A549 (cell line): Measurements from ENCODE around the gene EPHA1. TPM values are rescaled to one million over a fixed set of nuclear protein-coding genes. Genes with fewer than 3 reads are reported as not detected.

Experiments used
- ATAC-seq, 2 experiments: fragments of 200-7000 bp in 1 of 2; fragments of >200 bp in 1 of 2; cut with Nextera tagmentation in 1 of 2; cut with Tn5 transposase in 1 of 2; 3 replicates each; pipeline versions ENCODE4 v1.8.0 to v1.9.1; 2018 to 2020; ENCODE audit warnings: mild to moderate bottlenecking in 1 of 2, moderate library complexity in 1 of 2
- CTCF ChIA-PET: fragments of 300-600 bp; sonication (Branson Sonifier 250); formaldehyde crosslinking; extraction: SDS; loops from one replicate; lab custom pipeline; 2021; ENCODE audit warnings: antibody characterized with exemption, inconsistent platforms; lab: Yijun Ruan, JAX
- POLR2A ChIA-PET: fragments of 350-600 bp; formaldehyde crosslinking; extraction: SDS; loops from one replicate; lab custom pipeline; 2021; ENCODE audit warnings: antibody characterized with exemption, inconsistent platforms; lab: Yijun Ruan, JAX
- DNase-seq, 2 experiments: peaks; one replicate each; pipeline versions ENCODE4 v3.0.0 to v3.0.0-alpha.2; 2011 to 2016; ENCODE audit warnings: low read depth in 1 of 2, low spot score in 1 of 2
- FAIRE-seq: peaks from 2 replicates; lab custom pipeline; 2011; peaks lifted over from hg19 to GRCh38; lab: Jason Lieb, UNC
- H3K27ac ChIP-seq, 2 experiments: fragments of >200 bp; sonication (Bioruptor Twin); formaldehyde crosslinking; 3 replicates each; pipeline ENCODE4 v1.5.1; 2016 to 2017
- H3K4me1 ChIP-seq: fragments of >200 bp; sonication (Bioruptor Twin); formaldehyde crosslinking; 3 replicates; pipeline ENCODE4 v1.6.1; 2016
- H3K4me2 ChIP-seq: fragments of >200 bp; sonication (Bioruptor Twin); formaldehyde crosslinking; 3 replicates; pipeline ENCODE4 v1.6.1; 2016
- H3K4me3 ChIP-seq: fragments of >200 bp; sonication (Bioruptor Twin); formaldehyde crosslinking; 3 replicates; pipeline ENCODE4 v1.5.1; 2016
- H3K9me3 ChIP-seq: fragments of >200 bp; sonication (Bioruptor Twin); formaldehyde crosslinking; 3 replicates; pipeline ENCODE4 v1.6.1; 2016
- BHLHE40 ChIP-seq: IDR thresholded peaks from 2 replicates; pipeline ENCODE4 v1.6.1; 2012; ENCODE audit warnings: low read depth, low read length, inconsistent platforms
- CEBPB ChIP-seq, 2 experiments: fragments of >200 bp in 1 of 2; sonication (Bioruptor Twin) in 1 of 2; formaldehyde crosslinking in 1 of 2; IDR thresholded peaks; 2 replicates each; pipeline ENCODE4 v1.6.1; 2012 to 2016
- CHD4 ChIP-seq: fragments of 200-600 bp; sonication (generic); IDR thresholded peaks from 2 replicates; pipeline ENCODE4 v1.6.1; 2016; ENCODE audit warnings: antibody characterized with exemption, mild to moderate bottlenecking, borderline replicate concordance
- CTCF ChIP-seq: fragments of >200 bp; sonication (Bioruptor Twin); formaldehyde crosslinking; IDR thresholded peaks from 3 replicates; pipeline ENCODE4 v1.5.1; 2016
- EHMT2 ChIP-seq: fragments of 200-600 bp; sonication (generic); IDR thresholded peaks from 2 replicates; pipeline ENCODE4 v1.6.1; 2016; ENCODE audit warnings: antibody characterized with exemption, low read depth, mild to moderate bottlenecking, moderate library complexity
- ELK1 ChIP-seq: fragments of 150-350 bp; IDR thresholded peaks from 2 replicates; pipeline ENCODE4 v1.6.1; 2014; ENCODE audit warnings: low read depth, mild to moderate bottlenecking, low read length
- HDAC2 ChIP-seq: fragments of 200-600 bp; sonication (generic); IDR thresholded peaks from 2 replicates; pipeline ENCODE4 v1.6.1; 2016
- HEYL ChIP-seq: fragments of 250-450 bp; sonication (Bioruptor Pico); IDR thresholded peaks from 2 replicates; pipeline ENCODE4 v1.8.0; 2021; ENCODE audit warnings: mild to moderate bottlenecking, moderate library complexity
- HMGXB4 ChIP-seq: fragments of 250-450 bp; sonication (Bioruptor Pico); IDR thresholded peaks from 2 replicates; pipeline ENCODE4 v1.5.0; 2021; ENCODE audit warnings: mild to moderate bottlenecking, moderate library complexity, borderline replicate concordance
- JUNB ChIP-seq: fragments of >200 bp; sonication (Bioruptor Twin); formaldehyde crosslinking; IDR thresholded peaks from 2 replicates; pipeline ENCODE4 v1.6.1; 2016
- MAFK ChIP-seq: fragments of 450-650 bp; IDR thresholded peaks from 2 replicates; pipeline ENCODE4 v1.6.1; 2014; ENCODE audit not compliant: partially characterized antibody
- MAZ ChIP-seq: fragments of 150-350 bp; IDR thresholded peaks from 2 replicates; pipeline ENCODE4 v1.6.1; 2014; ENCODE audit warnings: antibody characterized with exemption, low read depth, low read length, borderline replicate concordance
- NPAS2 ChIP-seq: fragments of 250-450 bp; sonication (Bioruptor Pico); IDR thresholded peaks from 2 replicates; pipeline ENCODE4 v1.8.0; 2022; ENCODE audit warnings: mild to moderate bottlenecking, moderate library complexity, borderline replicate concordance
- POLR2A ChIP-seq: IDR thresholded peaks from 2 replicates; pipeline ENCODE4 v1.6.1; 2012; ENCODE audit warnings: mild to moderate bottlenecking, low read length
- POLR2AphosphoS2 ChIP-seq: conservative IDR thresholded peaks from 2 replicates; pipeline ENCODE4 v1.6.1; 2012; ENCODE audit warnings: low read length, improper control_type of control experiment, inconsistent platforms
- RAD21 ChIP-seq, 2 experiments: fragments of >200 bp in 1 of 2; sonication (Bioruptor Twin) in 1 of 2; formaldehyde crosslinking in 1 of 2; IDR thresholded peaks in 1 of 2; conservative IDR thresholded peaks in 1 of 2; 2 replicates in 1 of 2; 3 replicates in 1 of 2; pipeline ENCODE4 v1.6.1; 2012 to 2018; ENCODE audit warnings: inconsistent platforms in 1 of 2
- RCOR1 ChIP-seq: fragments of 150-350 bp; IDR thresholded peaks from 2 replicates; pipeline ENCODE4 v1.6.1; 2014; ENCODE audit warnings: antibody characterized with exemption, low read length, low read depth
- REST ChIP-seq: fragments of 200-600 bp; sonication (generic); IDR thresholded peaks from 2 replicates; pipeline ENCODE4 v1.6.1; 2016; ENCODE audit warnings: antibody characterized with exemption, mild to moderate bottlenecking, moderate library complexity
- TFCP2L1 ChIP-seq: fragments of 250-450 bp; sonication (Bioruptor Pico); IDR thresholded peaks from 2 replicates; pipeline ENCODE4 v1.5.0; 2021; ENCODE audit warnings: mild to moderate bottlenecking
- ZFP36 ChIP-seq: fragments of 450-650 bp; IDR thresholded peaks from 2 replicates; pipeline ENCODE4 v1.6.1; 2014; ENCODE audit warnings: borderline replicate concordance; ENCODE audit not compliant: partially characterized antibody
- WGBS: methylation state at CpG from one replicate; pipeline ENCODE4 v1.1.6; 2017; ENCODE audit errors: missing lambda C conversion rate; 5-methylcytosine and 5-hydroxymethylcytosine counted together
- polyA plus RNA-seq, 4 experiments: library from polyadenylated mRNA; depleted of rRNA in 3 of 4; stranded (reverse); fragments of >200 nt; fragmentation: RNase III in 1 of 4; extraction: RNeasy Plus Mini Kit Qiagen cat#74134 plus additional on column Dnase treatment in 1 of 4; gene quantifications; 2 replicates in 3 of 4; 3 replicates in 1 of 4; pipeline ENCODE4 v1.2.3, GENCODE V29; 2011 to 2017

Gene EPHA1
- polyA plus RNA-seq, 2 of the 4 experiments (the other 2 are of a cell fraction) = not detected

- H3K27ac ChIP-seq = no peak overlapping the region
- no peak for DNase-seq
- FAIRE-seq = no peak
- POLR2A ChIA-PET = no interaction called here
- WGBS = 89% methylated on average over 5 of the region's 5 CpGs
- CTCF ChIA-PET = interaction anchor here (0.9 to 2.7 kb wide), 7 partner anchors 12 to 42 kb away, joined by 3 to 18 read pairs (median 6); partner anchors contain the start of gene EPHA1
- no peak overlapping the region for H3K4me3 ChIP-seq
- no peak for ATAC-seq
- H3K4me2 ChIP-seq = peak overlapping the region; percentile 83
- TF ChIP-seq ZFP36 = no peak
- TF ChIP-seq EHMT2 = no peak
- no peak for TF ChIP-seq CTCF
- no peak for TF ChIP-seq HMGXB4 (CRISPR knock-in tag)
- no peak for TF ChIP-seq HEYL (CRISPR knock-in tag)
- no peak for TF ChIP-seq TFCP2L1 (CRISPR knock-in tag)
- no peak for TF ChIP-seq POLR2AphosphoS2
- no peak for TF ChIP-seq REST
- TF ChIP-seq JUNB = no peak
- no peak for TF ChIP-seq CEBPB (IDR thresholded peaks at IDR 0.05)
- TF ChIP-seq BHLHE40 = no peak
- no peak for TF ChIP-seq NPAS2 (CRISPR knock-in tag)
- no peak for TF ChIP-seq MAFK
- no peak for TF ChIP-seq RAD21 (conservative IDR thresholded peaks at IDR 0.05 in 1 of 2, IDR thresholded peaks at IDR 0.05 in 1 of 2)
- TF ChIP-seq HDAC2 = no peak
- TF ChIP-seq ELK1 = no peak
- TF ChIP-seq MAZ = no peak
- no peak for TF ChIP-seq POLR2A
- no peak for TF ChIP-seq RCOR1
- TF ChIP-seq CHD4 = no peak
- peaks cover 46% of the 10 kb centered on the region for H3K4me1 ChIP-seq
- H3K9me3 ChIP-seq = no peaks in the 10 kb centered on the region
Measured at GRCh38 chr7:143384148-143384547, 24.5 kb downstream of the EPHA1 start.
